ENCODE measurements around the gene KDM7A.
"Not testable (repeated sequence)": the region's sequence is repeated elsewhere in the genome, so short reads cannot be mapped to it uniquely, and the experiment has no call there.

Gene KDM7A

DNA sequence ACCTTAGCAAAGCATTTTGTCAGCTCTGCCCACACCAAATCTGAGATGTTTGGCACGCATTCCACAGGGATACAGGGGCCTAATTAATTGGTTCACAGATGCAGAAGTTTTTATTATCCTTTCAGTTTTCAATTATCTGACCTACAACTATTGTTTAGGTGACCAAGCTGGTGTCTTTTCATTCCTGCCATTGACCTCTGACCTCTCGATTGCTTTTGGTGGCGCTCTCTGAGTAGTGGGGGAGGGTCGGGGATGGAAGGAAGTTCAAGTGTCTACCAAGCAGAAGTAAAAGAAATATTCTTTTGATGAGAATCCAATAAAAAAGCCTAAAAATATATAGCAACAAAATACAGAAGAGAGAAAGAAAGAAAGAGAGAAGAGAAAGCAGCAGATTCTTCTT is 28.8 kb upstream of the KDM7A start:
- no peak for DNase-seq
- in situ Hi-C loops (cut with MboI; ENCODE audit: low pct_unique_long_range_greater_than_20kb, low sequenced_read_pairs): no loop called here

- DNase-seq: no peak
- in situ Hi-C loops (cut with MboI; ENCODE audit: low pct_unique_long_range_greater_than_20kb, low sequenced_read_pairs): no loop called here
These were observed 26.8 kb upstream of the KDM7A start for GRCh38 chr7:140203556-140203955.

- DNase-seq; in situ Hi-C loops (cut with MboI; ENCODE audit: low pct_unique_long_range_greater_than_20kb, low sequenced_read_pairs): not testable (repeated sequence)
These were observed 26.2 kb upstream of the KDM7A start for GRCh38 chr7:140202942-140203341.

- in situ Hi-C loops (cut with MboI; ENCODE audit: low pct_unique_long_range_greater_than_20kb, low sequenced_read_pairs): no loop called here
These were observed 24.6 kb upstream of the KDM7A start for GRCh38 chr7:140201393-140201792.

GRCh38 chr7:140200061-140200989 is 23.5 kb upstream of the KDM7A start:
- no peak for DNase-seq
- in situ Hi-C loops (cut with MboI; ENCODE audit: low pct_unique_long_range_greater_than_20kb, low sequenced_read_pairs): no loop called here

More at GRCh38 chr7:140201393-140201792, 24.6 kb upstream of the KDM7A start:
- no peak for DNase-seq

GRCh38 chr7:140197938-140198337 is 21.2 kb upstream of the KDM7A start:
- in situ Hi-C loops (cut with MboI; ENCODE audit: low pct_unique_long_range_greater_than_20kb, low sequenced_read_pairs): no loop called here

GRCh38 chr7:140197218-140197890 is 20.6 kb upstream of the KDM7A start:
- in situ Hi-C loops (cut with MboI; ENCODE audit: low pct_unique_long_range_greater_than_20kb, low sequenced_read_pairs): no loop called here
- no peak for DNase-seq

More at GRCh38 chr7:140197938-140198337, 21.2 kb upstream of the KDM7A start:
- DNase-seq: no peak

- peak; percentile 19 for DNase-seq
- in situ Hi-C loops (cut with MboI; ENCODE audit: low pct_unique_long_range_greater_than_20kb, low sequenced_read_pairs): no loop called here
These were observed 19.8 kb upstream of the KDM7A start for GRCh38 chr7:140196361-140197217.

- no peak for DNase-seq
- in situ Hi-C loops (cut with MboI; ENCODE audit: low pct_unique_long_range_greater_than_20kb, low sequenced_read_pairs): no loop called here
These were observed 19.1 kb upstream of the KDM7A start for GRCh38 chr7:140195859-140196258.

- in situ Hi-C loops (cut with MboI; ENCODE audit: low pct_unique_long_range_greater_than_20kb, low sequenced_read_pairs): no loop called here
- DNase-seq: no peak
These were observed 15.8 kb upstream of the KDM7A start for GRCh38 chr7:140192620-140193019.

GRCh38 chr7:140192176-140192575 is 15.4 kb upstream of the KDM7A start:
- in situ Hi-C loops (cut with MboI; ENCODE audit: low pct_unique_long_range_greater_than_20kb, low sequenced_read_pairs): no loop called here
- no peak for DNase-seq

GRCh38 chr7:140190588-140190987 is 13.8 kb upstream of the KDM7A start:
- no peak for DNase-seq
- in situ Hi-C loops (cut with MboI; ENCODE audit: low pct_unique_long_range_greater_than_20kb, low sequenced_read_pairs): no loop called here

- DNase-seq: no peak
- in situ Hi-C loops (cut with MboI; ENCODE audit: low pct_unique_long_range_greater_than_20kb, low sequenced_read_pairs): no loop called here
These were observed 13.1 kb upstream of the KDM7A start for GRCh38 chr7:140189917-140190316.

DNA sequence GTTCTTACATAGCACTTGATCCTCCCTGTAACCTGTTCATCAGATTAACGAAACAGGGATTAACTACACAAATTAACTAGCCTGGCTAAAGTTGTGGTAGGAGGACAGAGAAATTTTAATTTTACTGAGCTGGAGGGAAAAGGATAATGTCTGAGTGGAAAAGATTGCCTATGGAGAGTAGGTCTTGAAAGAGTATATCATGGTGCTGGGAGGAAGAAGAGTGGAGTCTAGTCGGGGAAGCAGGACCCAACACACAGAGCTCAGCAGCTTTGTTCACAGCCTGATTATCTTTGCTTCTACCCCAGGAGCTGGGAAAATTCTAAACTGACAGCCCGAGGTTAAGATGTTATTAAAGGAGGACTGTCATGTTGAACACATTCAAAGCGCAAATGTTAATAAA is 6.1 kb upstream of the KDM7A start:
- in situ Hi-C loops (cut with MboI; ENCODE audit: low pct_unique_long_range_greater_than_20kb, low sequenced_read_pairs): no loop called here
- no peak for DNase-seq

- in situ Hi-C loops (cut with MboI; ENCODE audit: low pct_unique_long_range_greater_than_20kb, low sequenced_read_pairs): no loop called here
- DNase-seq: no peak
These were observed 2.6 kb upstream of the KDM7A start for GRCh38 chr7:140179339-140179738.

GRCh38 chr7:140176122-140176701 is 571 bp downstream of the KDM7A start:
- in situ Hi-C loops (cut with MboI; ENCODE audit: low pct_unique_long_range_greater_than_20kb, low sequenced_read_pairs): no loop called here
- DNase-seq: no peak

DNA sequence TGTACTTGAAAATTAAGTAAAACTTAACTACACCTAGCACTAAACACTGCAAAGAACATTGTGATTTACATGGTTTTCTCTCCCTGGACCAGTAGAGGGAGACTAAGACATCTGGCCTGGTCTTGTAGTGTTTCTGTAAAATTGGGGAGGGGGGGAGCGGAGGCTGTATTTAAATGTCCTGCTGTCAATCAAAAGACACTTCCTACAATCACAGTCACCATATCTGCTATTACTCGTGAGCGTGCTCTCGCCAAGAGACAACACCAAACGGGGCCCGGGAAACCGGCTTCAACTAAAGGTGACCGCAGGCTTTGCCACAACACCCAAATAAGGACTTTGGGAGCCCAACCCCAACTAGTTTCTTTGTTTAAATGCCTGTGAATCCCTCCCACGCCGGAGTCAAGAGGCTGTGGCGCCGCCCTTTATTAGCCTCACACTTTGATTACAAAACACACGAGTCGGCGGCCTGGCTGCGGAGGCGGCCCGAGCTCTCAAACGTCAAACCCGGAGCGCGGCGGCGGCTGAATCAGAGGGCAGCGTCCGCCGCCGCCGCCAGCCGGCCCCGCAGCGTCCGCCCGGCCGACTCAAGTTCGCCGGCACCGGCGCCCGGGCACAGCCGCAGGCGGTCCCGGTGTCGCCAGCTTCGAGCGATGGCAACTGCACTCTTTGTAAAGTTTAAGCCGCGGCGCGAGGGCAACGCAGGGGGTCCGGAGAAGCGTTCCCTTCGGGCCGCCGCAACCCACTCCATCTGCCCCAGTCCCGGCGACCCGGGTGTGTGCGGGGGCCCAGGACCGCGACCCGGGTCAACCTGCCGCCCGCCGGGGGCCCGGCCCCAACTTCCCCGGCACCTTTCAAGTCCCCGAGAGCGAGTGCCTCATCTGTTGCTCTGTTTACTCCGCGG is 1.3 kb downstream of the KDM7A start:
- in situ Hi-C loops (cut with MboI; ENCODE audit: low pct_unique_long_range_greater_than_20kb, low sequenced_read_pairs): no loop called here
- peak; percentile 96 for DNase-seq

- in situ Hi-C loops (cut with MboI; ENCODE audit: low pct_unique_long_range_greater_than_20kb, low sequenced_read_pairs): no loop called here
These were observed 2.6 kb downstream of the KDM7A start for GRCh38 chr7:140174217-140174616.

More at GRCh38 chr7:140174217-140174616, 2.6 kb downstream of the KDM7A start:
- DNase-seq: no peak

Measured in KBM-7 (cell line).